Stimulated activated CD4-positive, alpha-beta T cell treated with anti-CD3 and anti-CD28 coated beads, Interleukin-1b, Interleukin-23, amount 100 ng/mL, for 48 hours (primary cell): ENCODE results near the gene ADAM23.

Experiments
- DNase-seq: peaks from one replicate; pipeline ENCODE4 v3.0.0-alpha.2; 2020

Gene ADAM23

GRCh38 chr2:206665251-206665650, 221.9 kb downstream of the ADAM23 start:
- no peak for DNase-seq
